GM18520 (cell line): Measurements from ENCODE around the gene GJA4.
"Not testable (repeated sequence)": the region's sequence is repeated elsewhere in the genome, so short reads cannot be mapped to it uniquely, and the experiment has no call there.

Experiments used
- ATAC-seq: cut with Tn5 transposase; IDR thresholded peaks from one replicate; pipeline ENCODE4 v1.9.1; 2021; ENCODE audit not compliant: unreplicated experiment

GJA4 gene

GRCh38 chr1:34768856-34769255, 23.9 kb upstream of the GJA4 start:
- no peak for ATAC-seq

- ATAC-seq: no peak
These were observed 21.8 kb upstream of the GJA4 start for GRCh38 chr1:34770891-34771504.

GRCh38 chr1:34771573-34772371, 21.0 kb upstream of the GJA4 start:
- no peak for ATAC-seq

- not testable (repeated sequence) for ATAC-seq
These were observed 19.7 kb upstream of the GJA4 start for GRCh38 chr1:34773114-34773513.

GRCh38 chr1:34774957-34775356, 17.8 kb upstream of the GJA4 start:
- ATAC-seq: no peak

GRCh38 chr1:34776911-34777310, 15.9 kb upstream of the GJA4 start:
- ATAC-seq: no peak

GRCh38 chr1:34777519-34778321, 15.1 kb upstream of the GJA4 start:
- no peak for ATAC-seq

- no peak for ATAC-seq
These were observed 14.4 kb upstream of the GJA4 start for GRCh38 chr1:34778381-34778780.

- no peak for ATAC-seq
These were observed 13.8 kb upstream of the GJA4 start for GRCh38 chr1:34779005-34779404.

- ATAC-seq: no peak
These were observed 13.3 kb upstream of the GJA4 start for GRCh38 chr1:34779526-34779925.

- no peak for ATAC-seq
These were observed 12.8 kb upstream of the GJA4 start for GRCh38 chr1:34779962-34780361.

GRCh38 chr1:34780528-34780927, 12.3 kb upstream of the GJA4 start:
- ATAC-seq: no peak

GRCh38 chr1:34781071-34781843, 11.5 kb upstream of the GJA4 start, which contains the start of gene GJB3:
TSS of gene GJB3 (plus strand) at chr1:34781214. CDS start at chr1:34784763, 3,549 bp downstream.
- no peak for ATAC-seq

GRCh38 chr1:34781844-34782391, 10.9 kb upstream of the GJA4 start:
- ATAC-seq: no peak

- ATAC-seq: no peak
These were observed 8.0 kb upstream of the GJA4 start for GRCh38 chr1:34784751-34785221.

- ATAC-seq: no peak
These were observed 7.4 kb upstream of the GJA4 start for GRCh38 chr1:34785231-34785874.

- ATAC-seq: no peak
These were observed 6.8 kb upstream of the GJA4 start for GRCh38 chr1:34785875-34786470.

- ATAC-seq: no peak
These were observed 6.1 kb upstream of the GJA4 start for GRCh38 chr1:34786521-34787325.
